ENCODE data around the gene TTC28. TPM values are rescaled to one million over a fixed set of nuclear protein-coding genes. Genes with fewer than 3 reads are reported as not detected.

The TTC28 gene
- total RNA-seq, 1 donor from 2014 or later = 23.2 TPM

GRCh38 chr22:28348613-28349609 lies 330.7 kb downstream of the TTC28 start:
- Histone ChIP-seq H4K20me1 (ENCODE audit: insufficient read depth, low read length) (peaks cover 3% of the 10 kb centered on the region), H3K9ac (ENCODE audit: low read length) (no peak overlapping the region), H3K36me3 (ENCODE audit: insufficient read depth, low read length) (no peaks in the 10 kb centered on the region), H3K4me3 (ENCODE audit: insufficient read depth, low read depth, low read length) (no peak overlapping the region), H3K79me2 (ENCODE audit: insufficient read depth, low read length) (no peaks in the 10 kb centered on the region), H3K9me3 (ENCODE audit: insufficient read depth, low read depth, low read length) (no peaks in the 10 kb centered on the region), H3K4me1 (ENCODE audit: insufficient read depth, low read length) (no peaks in the 10 kb centered on the region), H3K27ac (ENCODE audit: low read depth, low read length) (no peak overlapping the region), H3K4me2 (ENCODE audit: low read length) (no peak overlapping the region), H2AFZ (ENCODE audit: low read depth, low read length) (no peak overlapping the region), H3K27me3 (ENCODE audit: insufficient read depth, low read length) (no peaks in the 10 kb centered on the region)
- DNase-seq (ENCODE audit: low read depth) = no peak
- H3K27me3 Mint-ChIP-seq (ENCODE audit: low read depth, unreplicated experiment) = no peaks in the 10 kb centered on the region
- H3K4me1 Mint-ChIP-seq (ENCODE audit: low read depth, unreplicated experiment) = peaks cover 8% of the 10 kb centered on the region
- H3K9me3 Mint-ChIP-seq (ENCODE audit: unreplicated experiment) = no peaks in the 10 kb centered on the region
- no peak overlapping the region for H3K4me3 Mint-ChIP-seq (ENCODE audit: unreplicated experiment)
- TF ChIP-seq, protein P1, sequence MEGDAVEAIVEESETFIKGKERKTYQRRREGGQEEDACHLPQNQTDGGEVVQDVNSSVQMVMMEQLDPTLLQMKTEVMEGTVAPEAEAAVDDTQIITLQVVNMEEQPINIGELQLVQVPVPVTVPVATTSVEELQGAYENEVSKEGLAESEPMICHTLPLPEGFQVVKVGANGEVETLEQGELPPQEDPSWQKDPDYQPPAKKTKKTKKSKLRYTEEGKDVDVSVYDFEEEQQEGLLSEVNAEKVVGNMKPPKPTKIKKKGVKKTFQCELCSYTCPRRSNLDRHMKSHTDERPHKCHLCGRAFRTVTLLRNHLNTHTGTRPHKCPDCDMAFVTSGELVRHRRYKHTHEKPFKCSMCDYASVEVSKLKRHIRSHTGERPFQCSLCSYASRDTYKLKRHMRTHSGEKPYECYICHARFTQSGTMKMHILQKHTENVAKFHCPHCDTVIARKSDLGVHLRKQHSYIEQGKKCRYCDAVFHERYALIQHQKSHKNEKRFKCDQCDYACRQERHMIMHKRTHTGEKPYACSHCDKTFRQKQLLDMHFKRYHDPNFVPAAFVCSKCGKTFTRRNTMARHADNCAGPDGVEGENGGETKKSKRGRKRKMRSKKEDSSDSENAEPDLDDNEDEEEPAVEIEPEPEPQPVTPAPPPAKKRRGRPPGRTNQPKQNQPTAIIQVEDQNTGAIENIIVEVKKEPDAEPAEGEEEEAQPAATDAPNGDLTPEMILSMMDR (IDR thresholded peaks at IDR 0.05; ENCODE audit: insufficient read depth, low read depth, low read length) = no peak
- no peak for TF ChIP-seq EZH2 (IDR thresholded peaks at IDR 0.05; ENCODE audit: insufficient read depth, low read length)
- no peak for FAIRE-seq
- peaks cover 3% of the 10 kb centered on the region for H3K36me3 Mint-ChIP-seq (ENCODE audit: low read depth, unreplicated experiment)
- no peak overlapping the region for H3K27ac Mint-ChIP-seq (ENCODE audit: unreplicated experiment)

GRCh38 chr22:28346308-28346707 lies 333.3 kb downstream of the TTC28 start:
- no peaks in the 10 kb centered on the region for H3K36me3 ChIP-seq (ENCODE audit: insufficient read depth, low read length)
- Mint-ChIP-seq H3K27ac (ENCODE audit: unreplicated experiment) (no peak overlapping the region), H3K4me3 (ENCODE audit: unreplicated experiment) (no peak overlapping the region), H3K9me3 (ENCODE audit: unreplicated experiment) (no peaks in the 10 kb centered on the region), H3K4me1 (ENCODE audit: low read depth, unreplicated experiment) (peaks cover 8% of the 10 kb centered on the region), H3K27me3 (ENCODE audit: low read depth, unreplicated experiment) (no peaks in the 10 kb centered on the region), H3K36me3 (ENCODE audit: low read depth, unreplicated experiment) (peaks cover 3% of the 10 kb centered on the region)
- no peak overlapping the region for H3K4me3 ChIP-seq (ENCODE audit: insufficient read depth, low read depth, low read length)
- H2AFZ ChIP-seq (ENCODE audit: low read depth, low read length) = no peak overlapping the region
- no peaks in the 10 kb centered on the region for H3K4me1 ChIP-seq (ENCODE audit: insufficient read depth, low read length)
- H3K9me3 ChIP-seq (ENCODE audit: insufficient read depth, low read depth, low read length) = no peaks in the 10 kb centered on the region
- DNase-seq (ENCODE audit: low read depth) (no peak), FAIRE-seq (no peak)
- no peaks in the 10 kb centered on the region for H3K27me3 ChIP-seq (ENCODE audit: insufficient read depth, low read length)
- H3K9ac ChIP-seq (ENCODE audit: low read length) = no peak overlapping the region
- TF ChIP-seq EZH2 (IDR thresholded peaks at IDR 0.05; ENCODE audit: insufficient read depth, low read length) = no peak
- TF ChIP-seq, protein P1 (IDR thresholded peaks at IDR 0.05; ENCODE audit: insufficient read depth, low read depth, low read length) = no peak
- H4K20me1 ChIP-seq (ENCODE audit: insufficient read depth, low read length) = peaks cover 3% of the 10 kb centered on the region
- no peak overlapping the region for H3K4me2 ChIP-seq (ENCODE audit: low read length)
- no peaks in the 10 kb centered on the region for H3K79me2 ChIP-seq (ENCODE audit: insufficient read depth, low read length)
- H3K27ac ChIP-seq (ENCODE audit: low read depth, low read length) = no peak overlapping the region
